GM21360 (cell line): ENCODE results near the gene NUDT3.
"Not testable (repeated sequence)": the region's sequence is repeated elsewhere in the genome, so short reads cannot be mapped to it uniquely, and the experiment has no call there.

Source experiments
- ATAC-seq: cut with Tn5 transposase; IDR thresholded peaks from one replicate; pipeline ENCODE4 v1.9.1; 2021; ENCODE audit warnings: mild to moderate bottlenecking, moderate library complexity; ENCODE audit not compliant: unreplicated experiment

NUDT3 gene

GRCh38 chr6:34324221-34324620 lies 68.2 kb downstream of the NUDT3 start:
- ATAC-seq = not testable (repeated sequence)

- no peak for ATAC-seq
Observed at GRCh38 chr6:34323300-34323699, 69.2 kb downstream of the NUDT3 start.

- no peak for ATAC-seq
Observed at GRCh38 chr6:34322732-34323131, 69.7 kb downstream of the NUDT3 start.

DNA sequence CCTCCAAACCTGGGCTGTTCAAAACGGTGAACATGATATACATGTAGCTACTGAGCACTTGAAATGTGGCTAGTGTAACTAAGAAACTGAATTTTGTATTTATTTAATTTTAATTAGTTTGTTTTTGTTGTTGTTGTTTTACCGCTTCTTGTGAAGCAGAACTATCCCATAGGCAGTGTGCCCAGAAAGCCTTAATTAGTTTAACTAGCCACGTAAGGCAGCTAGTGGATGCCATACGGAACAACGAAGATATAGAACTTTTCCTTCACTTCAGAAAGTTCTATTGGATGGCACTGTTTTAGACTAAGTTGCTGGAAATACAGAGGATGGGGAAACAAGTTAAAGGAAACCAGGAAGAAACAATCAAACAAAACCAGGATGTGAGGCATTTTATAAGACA lies 70.6 kb downstream of the NUDT3 start:
- no peak for ATAC-seq

DNA sequence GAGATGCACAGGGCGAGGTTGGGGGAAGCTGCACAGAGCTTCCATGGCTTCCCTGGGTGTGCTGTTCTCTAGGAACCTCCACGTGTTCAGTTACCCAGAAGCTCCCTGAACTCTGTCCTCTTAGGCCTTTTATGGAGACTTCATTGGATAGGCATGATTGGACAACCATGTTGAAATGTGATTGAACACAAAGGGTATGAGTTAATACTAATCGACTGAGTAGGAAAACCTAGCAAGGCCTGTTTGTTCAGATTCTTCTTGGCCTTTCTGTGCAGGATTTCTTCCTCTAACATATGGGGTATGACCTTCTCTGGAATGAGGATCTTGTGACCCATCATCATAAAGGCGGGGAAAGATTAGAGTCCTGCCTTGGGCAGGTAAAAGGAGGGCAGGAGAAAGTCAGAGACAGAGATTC lies 73.0 kb downstream of the NUDT3 start:
- ATAC-seq = no peak

- ATAC-seq = no peak
Observed at GRCh38 chr6:34318499-34319470, 73.7 kb downstream of the NUDT3 start.

- no peak for ATAC-seq
Observed at GRCh38 chr6:34317882-34318498, 74.5 kb downstream of the NUDT3 start.

DNA sequence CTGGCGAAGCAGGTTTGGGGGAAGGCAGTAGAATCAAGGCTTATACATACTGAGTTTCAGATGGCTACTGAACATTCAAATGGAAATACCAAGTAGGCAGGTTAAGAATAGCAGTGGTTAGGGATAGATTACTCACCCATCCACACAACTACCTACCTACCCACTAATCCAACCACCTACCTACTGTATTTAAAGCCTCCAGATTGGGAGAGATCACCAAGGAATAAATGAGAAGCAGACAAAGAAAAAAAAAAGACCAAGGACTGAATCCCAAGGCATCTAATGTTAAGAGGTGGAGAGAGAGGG lies 75.3 kb downstream of the NUDT3 start:
- no peak for ATAC-seq

DNA sequence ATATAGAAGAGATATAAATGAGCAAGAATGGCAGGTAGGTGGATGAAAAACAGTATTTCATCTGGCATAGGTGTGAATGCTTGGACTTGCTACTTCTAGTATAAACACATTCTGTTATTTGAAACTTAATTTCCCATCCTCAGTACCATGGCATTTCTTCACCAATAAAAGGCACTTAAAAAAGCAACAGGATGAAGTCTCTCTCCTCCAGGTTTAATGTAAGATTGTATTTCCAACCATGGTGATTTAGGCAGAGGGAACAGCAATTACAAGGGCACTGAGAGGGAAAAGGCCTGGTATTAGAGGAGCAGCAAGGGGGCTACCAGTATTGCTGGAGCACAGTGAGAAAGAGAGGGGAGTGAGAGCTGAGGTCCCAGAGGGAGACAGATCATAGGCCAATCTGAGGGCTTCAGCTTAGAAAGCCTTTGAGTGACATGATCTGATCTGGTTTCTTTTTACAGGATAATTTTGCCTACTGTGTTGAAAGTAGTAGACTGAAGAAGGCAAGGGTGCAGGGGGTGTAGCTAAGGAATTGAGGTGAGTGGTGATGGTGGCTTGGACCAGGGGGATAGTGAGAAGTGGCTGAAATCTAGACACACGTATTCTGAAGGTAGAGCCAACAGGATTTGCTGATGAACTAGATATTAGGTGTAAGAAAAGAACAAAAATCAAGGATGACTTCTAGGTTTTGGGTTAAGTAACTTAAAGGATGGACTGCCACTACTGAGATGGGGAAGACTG lies 75.9 kb downstream of the NUDT3 start:
- ATAC-seq = no peak

DNA sequence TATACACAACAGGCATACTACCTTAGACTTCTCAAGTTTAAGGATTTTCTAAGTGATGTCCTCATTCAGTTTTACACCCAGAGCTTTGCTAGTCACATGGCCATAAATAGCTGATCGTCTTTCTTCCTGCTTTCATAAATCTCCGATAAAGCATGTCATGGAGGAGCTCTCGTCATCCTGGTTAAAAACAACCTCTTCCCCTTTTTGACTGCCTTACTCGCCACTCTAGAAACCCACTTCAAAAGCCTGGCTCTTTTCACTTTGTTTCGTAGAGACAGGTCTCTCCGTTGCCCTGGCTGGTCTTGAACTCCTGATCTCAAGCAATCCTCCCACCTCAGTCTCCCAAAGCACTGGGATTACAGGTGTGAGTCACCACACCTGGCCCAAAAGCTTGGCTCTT lies 76.7 kb downstream of the NUDT3 start:
- no peak for ATAC-seq

GRCh38 chr6:34315256-34315655 lies 77.2 kb downstream of the NUDT3 start:
- no peak for ATAC-seq

DNA sequence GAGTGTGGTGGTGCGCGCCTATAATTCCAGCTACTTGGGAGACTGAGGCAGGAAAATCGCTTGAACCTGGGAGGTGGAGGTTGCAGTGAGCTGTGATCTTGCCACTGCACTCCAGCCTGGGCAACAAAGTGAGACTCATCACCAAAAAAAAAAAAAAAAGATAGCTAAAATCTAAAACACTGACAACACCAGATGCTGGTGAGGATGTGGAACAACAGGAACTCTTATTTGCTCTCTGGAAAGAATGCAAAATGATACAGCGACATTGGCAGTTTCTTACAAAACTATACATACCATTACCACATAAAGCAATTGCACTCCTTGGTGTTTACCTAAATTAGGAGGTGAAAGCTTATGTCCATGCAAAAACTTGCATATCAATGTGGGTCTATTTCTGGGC lies 80.2 kb downstream of the NUDT3 start:
- no peak for ATAC-seq

GRCh38 chr6:34310817-34311216 lies 81.7 kb downstream of the NUDT3 start:
- no peak for ATAC-seq

GRCh38 chr6:34308483-34308882 lies 84.0 kb downstream of the NUDT3 start:
- ATAC-seq = no peak

GRCh38 chr6:34305982-34306708 lies 86.3 kb downstream of the NUDT3 start:
- no peak for ATAC-seq

DNA sequence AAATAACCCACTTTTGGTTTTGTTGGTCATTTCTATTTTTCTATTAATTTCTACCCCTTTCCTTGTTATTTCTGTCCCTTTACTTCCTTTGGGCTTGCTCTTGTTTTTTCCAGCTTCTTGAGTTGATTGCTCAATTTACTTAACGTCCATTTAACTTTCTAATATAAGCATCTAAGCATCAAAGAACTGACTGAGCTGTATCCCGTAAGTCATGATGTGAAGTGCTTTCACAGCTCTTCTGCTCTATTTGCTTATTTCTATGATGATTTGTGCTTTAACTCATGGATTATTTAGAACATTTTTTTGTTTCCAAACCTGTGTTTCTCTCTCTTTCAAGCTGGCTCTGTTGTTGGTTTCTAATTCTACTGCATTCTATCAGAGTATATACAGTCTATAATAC lies 87.0 kb downstream of the NUDT3 start:
- ATAC-seq = no peak

DNA sequence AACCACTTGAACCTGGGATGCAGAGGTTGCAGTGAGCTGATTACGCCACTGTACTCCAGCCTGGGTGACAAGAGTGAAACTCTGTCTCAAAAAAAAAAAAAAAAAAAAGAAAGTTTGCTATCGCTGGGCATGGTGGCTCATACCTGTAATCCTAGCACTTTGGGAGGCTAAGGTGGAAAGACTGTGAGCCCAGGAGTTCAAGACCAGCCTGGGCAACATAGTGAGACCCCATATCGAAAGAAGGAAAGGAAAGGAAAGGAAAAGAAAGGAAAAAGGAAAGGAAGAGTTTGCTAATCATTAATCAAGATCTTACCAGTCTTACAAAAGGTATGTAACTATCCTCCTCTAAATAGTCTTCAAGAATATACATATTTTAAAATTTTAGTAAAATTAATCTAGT lies 88.3 kb downstream of the NUDT3 start:
- ATAC-seq = no peak

DNA sequence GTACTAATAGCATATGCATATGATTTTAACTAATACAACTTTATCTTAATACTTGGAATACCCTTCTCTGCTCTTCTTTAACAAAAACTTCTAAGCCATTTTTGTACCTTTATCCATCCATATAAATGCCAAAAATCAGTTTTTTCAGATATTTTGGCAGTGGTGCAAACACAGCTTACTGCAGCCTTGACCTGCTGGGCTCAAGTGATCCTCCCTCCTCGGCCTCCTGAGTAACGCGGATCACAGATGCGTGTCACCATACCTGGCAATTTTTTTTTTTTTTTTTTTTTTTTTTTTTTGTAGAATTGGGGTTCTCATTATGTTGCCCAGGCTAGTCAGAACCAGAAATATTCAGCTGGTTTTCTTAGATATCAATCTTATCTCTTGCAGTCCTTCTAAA lies 89.5 kb downstream of the NUDT3 start:
- ATAC-seq = no peak

DNA sequence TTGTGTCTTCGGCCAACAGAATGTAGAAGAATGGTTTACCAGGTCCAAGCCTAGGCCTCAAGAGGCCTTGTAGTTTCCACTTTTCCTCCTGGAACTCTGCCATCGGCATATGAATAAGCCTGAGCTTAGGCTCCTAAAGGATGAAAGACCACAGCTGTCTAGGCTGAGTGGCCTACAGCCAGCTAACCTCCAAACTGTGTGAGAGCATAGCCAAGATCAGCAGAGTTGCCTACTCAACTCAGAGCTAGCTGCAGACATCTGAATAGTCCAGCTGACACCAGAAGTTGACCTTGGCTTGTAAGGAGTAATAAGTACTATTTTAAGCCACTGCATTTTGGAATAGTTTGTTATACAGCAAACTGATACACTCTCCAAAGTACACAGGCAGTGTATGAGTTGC lies 91.1 kb downstream of the NUDT3 start:
- ATAC-seq = no peak

DNA sequence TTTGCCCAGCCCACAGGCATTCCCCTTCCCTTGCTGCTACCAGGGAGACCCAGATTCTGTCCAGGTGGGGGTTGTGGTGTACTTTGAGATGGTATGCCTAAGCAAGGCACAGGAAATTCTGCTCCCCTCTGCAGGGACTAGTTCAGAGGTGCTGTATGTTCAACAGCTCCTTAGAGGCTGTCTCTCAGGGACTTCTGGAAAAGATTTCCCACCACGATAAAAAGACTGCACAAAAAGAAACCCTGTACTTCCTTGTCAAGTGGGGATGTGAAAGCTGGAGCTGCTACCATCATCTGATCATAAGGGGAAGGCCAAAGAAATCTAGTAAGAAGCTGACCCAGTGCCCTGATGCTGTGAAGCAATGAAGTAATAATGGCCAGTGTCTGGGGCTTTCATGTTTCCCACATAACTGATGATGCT lies 92.1 kb downstream of the NUDT3 start:
- no peak for ATAC-seq

GRCh38 chr6:34298941-34299340 lies 93.5 kb downstream of the NUDT3 start:
- no peak for ATAC-seq
